ACHN (cell line): Measurements from ENCODE around the gene EMC9.
"Not testable (repeated sequence)": the region's sequence is repeated elsewhere in the genome, so short reads cannot be mapped to it uniquely, and the experiment has no call there.

Experiments
- DNase-seq: peaks from one replicate; pipeline ENCODE4 v3.0.0-alpha.2; 2015
- in situ Hi-C: cut with HindIII; loops from 2 replicates; pipeline ENCODE4 v1.10.0; 2017; ENCODE audit warnings: low sequenced_read_pairs, low pct_ligation_motif_present, low pct_unique_long_range_greater_than_20kb

The EMC9 gene

GRCh38 chr14:24117179-24117578 lies 24.2 kb downstream of the EMC9 start:
- DNase-seq, result no peak
- in situ Hi-C loops, result no loop called here

DNA sequence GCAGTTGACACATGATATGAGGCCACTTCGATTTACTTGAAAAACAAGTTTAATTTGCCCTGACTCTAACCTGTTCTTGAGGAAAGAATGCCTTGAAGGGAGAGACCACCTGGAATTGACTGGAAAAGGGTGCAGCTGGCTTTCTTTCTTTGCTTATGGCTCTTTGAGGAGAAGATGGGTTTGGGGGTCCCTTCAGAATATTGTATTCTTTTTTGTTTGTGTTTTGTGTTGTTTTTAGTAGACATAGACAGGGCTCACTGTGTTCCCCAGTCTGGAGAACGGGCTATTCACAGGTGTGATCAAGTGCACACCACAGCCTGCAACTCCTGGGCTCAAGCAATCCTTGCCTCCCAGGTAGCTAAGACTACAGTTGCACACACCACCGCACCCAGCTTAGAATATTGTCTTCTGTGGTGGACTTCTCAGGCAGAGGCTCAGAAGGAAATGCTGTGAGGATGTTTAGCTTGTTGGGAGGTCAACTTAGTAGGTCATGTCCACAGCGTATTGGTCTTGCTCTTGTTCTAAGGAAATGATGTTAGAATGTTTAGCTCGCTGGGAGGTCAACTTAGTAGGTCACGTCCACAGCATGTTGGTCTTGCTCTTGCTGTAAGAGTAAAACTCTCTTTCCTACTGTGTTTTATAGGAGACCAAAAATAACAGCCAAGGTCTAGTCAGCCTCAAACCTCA lies 25.1 kb downstream of the EMC9 start:
- in situ Hi-C loops, result no loop called here
- no peak for DNase-seq

DNA sequence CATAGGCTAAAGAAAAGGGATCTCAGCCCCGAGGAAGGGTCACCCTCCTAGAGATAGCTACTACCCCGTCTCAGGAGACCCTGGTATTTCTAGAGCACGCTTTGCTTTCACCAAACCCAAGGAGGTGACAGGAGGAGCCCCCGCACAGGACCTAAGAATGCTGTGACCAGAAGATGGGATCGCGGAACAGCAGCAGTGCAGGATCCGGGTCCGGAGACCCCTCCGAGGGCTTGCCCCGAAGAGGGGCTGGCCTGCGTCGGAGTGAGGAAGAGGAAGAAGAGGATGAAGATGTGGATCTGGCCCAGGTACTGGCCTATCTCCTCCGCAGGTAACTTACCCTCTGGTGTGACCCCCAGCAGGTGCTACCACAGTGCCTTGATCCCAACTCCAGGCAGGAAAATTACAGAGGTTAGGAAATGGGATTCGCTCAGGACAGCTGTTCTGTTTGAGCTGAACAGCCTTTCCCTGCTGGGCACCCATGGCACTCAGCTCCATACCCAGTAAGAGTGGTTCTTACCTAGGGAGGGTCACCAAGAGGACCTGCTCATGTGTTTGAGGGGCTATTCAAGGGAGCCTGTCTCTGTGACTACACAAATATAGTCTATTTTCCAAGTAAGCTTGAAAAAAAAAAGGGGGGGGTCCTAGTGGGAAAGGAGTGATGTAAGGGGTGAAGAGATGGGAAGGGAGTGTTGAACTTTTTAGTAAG lies 25.8 kb downstream of the EMC9 start:
- in situ Hi-C loops, result no loop called here
- no peak for DNase-seq

- in situ Hi-C loops, result no loop called here
- DNase-seq, result peak; percentile 99
Measured at GRCh38 chr14:24114532-24115421, 26.6 kb downstream of the EMC9 start, which contains the start of the genes DCAF11 and NRL. Gene DCAF11, plus strand, starts transcription at chr14:24114777. Its CDS starts 818 bp downstream, at chr14:24115595. Gene NRL, minus strand, starts transcription at chr14:24114949. Its CDS starts 32,101 bp downstream, at chr14:24082848.

GRCh38 chr14:24113801-24114531 lies 27.4 kb downstream of the EMC9 start:
- in situ Hi-C loops, result no loop called here
- peak; percentile 81 for DNase-seq

DNA sequence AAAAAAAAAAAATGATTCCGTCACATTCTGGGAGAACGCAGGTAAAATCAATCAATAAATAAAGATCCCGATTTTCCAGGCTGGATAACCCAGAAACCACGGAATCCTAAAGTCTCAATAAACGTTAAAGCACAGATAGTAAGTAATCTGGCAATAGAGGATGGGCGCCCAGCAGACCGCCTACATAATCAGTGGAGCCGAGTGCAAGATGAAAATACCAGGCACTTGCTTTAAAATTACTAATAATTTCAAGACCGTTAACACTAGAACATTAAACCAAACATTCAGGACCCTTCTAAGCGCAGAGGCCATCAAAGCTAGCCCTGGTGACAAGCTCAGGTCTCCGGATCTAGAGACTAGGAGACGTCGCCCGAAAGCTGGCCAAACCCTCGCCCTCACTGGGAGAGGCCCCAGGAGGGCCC lies 28.0 kb downstream of the EMC9 start:
- no peak for DNase-seq

GRCh38 chr14:24110523-24110922 lies 30.9 kb downstream of the EMC9 start:
- no peak for DNase-seq
- in situ Hi-C loops, result no loop called here

More for the DNA sequence above, 28.0 kb downstream of the EMC9 start:
- in situ Hi-C loops, result no loop called here

- DNase-seq, result no peak
- in situ Hi-C loops, result no loop called here
Measured at GRCh38 chr14:24110060-24110459, 31.3 kb downstream of the EMC9 start.

GRCh38 chr14:24108336-24108874 lies 33.0 kb downstream of the EMC9 start:
- no peak for DNase-seq
- in situ Hi-C loops, result no loop called here

GRCh38 chr14:24106672-24107271 lies 34.6 kb downstream of the EMC9 start:
- in situ Hi-C loops, result no loop called here
- DNase-seq, result no peak

- DNase-seq, in situ Hi-C loops: not testable (repeated sequence)
Measured at GRCh38 chr14:24105609-24106239, 35.7 kb downstream of the EMC9 start.

DNA sequence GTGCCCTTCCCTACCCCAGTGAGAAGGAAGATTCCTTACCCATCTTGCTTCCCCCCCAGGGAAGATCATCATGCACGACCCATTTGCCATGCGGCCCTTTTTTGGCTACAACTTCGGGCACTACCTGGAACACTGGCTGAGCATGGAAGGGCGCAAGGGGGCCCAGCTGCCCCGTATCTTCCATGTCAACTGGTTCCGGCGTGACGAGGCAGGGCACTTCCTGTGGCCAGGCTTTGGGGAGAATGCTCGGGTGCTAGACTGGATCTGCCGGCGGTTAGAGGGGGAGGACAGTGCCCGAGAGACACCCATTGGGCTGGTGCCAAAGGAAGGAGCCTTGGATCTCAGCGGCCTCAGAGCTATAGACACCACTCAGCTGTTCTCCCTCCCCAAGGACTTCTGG lies 37.9 kb downstream of the EMC9 start:
- DNase-seq, result no peak
- in situ Hi-C loops, result no loop called here

- no peak for DNase-seq
- in situ Hi-C loops, result no loop called here
Measured at GRCh38 chr14:24102357-24103048, 38.9 kb downstream of the EMC9 start.

- no peak for DNase-seq
- in situ Hi-C loops, result no loop called here
Measured at GRCh38 chr14:24100982-24101494, 40.4 kb downstream of the EMC9 start.

GRCh38 chr14:24100197-24100981 lies 41.0 kb downstream of the EMC9 start:
- in situ Hi-C loops, result no loop called here
- no peak for DNase-seq
